Mucosa of rectum (tissue), 2 donors: Measurements from ENCODE around the gene DLG4.
"Not testable (repeated sequence)": the region's sequence is repeated elsewhere in the genome, so short reads cannot be mapped to it uniquely, and the experiment has no call there.

Experiments
- H3K27ac ChIP-seq, 2 donors: one replicate each; pipeline ENCODE4 v1.7.0; 2013; ENCODE audit warnings: inconsistent platforms in 2 of 2, low read depth in 2 of 2, low read length in 2 of 2
- H3K27me3 ChIP-seq, 2 donors: one replicate each; pipeline ENCODE4 v1.7.0; 2013; ENCODE audit warnings: low read length in 2 of 2; ENCODE audit not compliant: control insufficient read depth in 2 of 2, insufficient read depth in 2 of 2
- H3K36me3 ChIP-seq, 2 donors: one replicate each; pipeline ENCODE4 v1.7.0; 2013; ENCODE audit warnings: low read length in 2 of 2; ENCODE audit not compliant: control insufficient read depth in 2 of 2, insufficient read depth in 2 of 2
- H3K4me1 ChIP-seq, 2 donors: one replicate each; pipeline ENCODE4 v1.7.0; 2013; ENCODE audit warnings: low read length in 2 of 2, mild to moderate bottlenecking in 1 of 2; ENCODE audit not compliant: control insufficient read depth in 2 of 2, insufficient read depth in 2 of 2
- H3K4me3 ChIP-seq, 2 donors: one replicate each; pipeline ENCODE4 v1.7.0; 2013; ENCODE audit warnings: low read length in 2 of 2
- H3K9ac ChIP-seq, 2 donors: one replicate each; pipeline ENCODE4 v1.7.0; 2013; ENCODE audit warnings: low read length in 2 of 2, low read depth in 1 of 2, mild to moderate bottlenecking in 1 of 2
- H3K9me3 ChIP-seq, 2 donors: one replicate each; pipeline ENCODE4 v1.7.0; 2013; ENCODE audit warnings: low read length in 2 of 2; ENCODE audit not compliant: control insufficient read depth in 2 of 2
- donor health status: healthy.
- donor health status: Normal muscosa, but diverticular disease.

DLG4 gene

DNA sequence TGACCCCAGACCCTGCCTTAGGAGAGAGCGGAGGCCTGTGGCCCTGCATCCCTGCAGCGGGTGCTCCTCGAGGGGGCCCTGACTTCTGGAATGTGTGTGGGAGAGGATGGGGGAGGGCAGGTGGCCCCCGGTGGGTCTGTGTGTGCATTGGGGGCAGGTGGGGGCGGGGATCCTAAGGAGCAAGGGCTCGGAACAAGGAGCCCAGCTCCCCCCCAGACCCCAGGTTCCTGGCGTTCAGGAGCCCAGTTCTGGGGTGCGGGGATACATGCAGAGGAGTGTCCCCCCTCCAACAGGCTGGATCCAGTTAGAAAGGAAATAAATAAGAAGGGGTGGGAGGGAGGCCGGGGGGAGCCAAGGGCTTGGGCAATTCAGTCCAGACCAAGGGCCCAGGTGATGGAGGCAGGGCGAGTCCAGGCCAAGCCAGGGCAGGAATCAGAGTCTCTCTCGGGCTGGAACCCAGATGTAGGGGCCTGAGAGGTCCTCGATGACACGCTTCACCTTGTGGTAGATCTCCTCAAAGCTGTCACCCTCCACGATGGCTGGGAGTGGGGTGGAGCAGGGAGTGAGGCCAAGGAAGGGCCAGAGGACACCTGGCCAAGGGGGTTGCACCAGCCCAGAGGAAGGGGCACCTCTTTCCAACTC lies 29.2 kb downstream of the DLG4 start:
- H3K36me3 ChIP-seq = no peaks in the 10 kb centered on the region

DNA sequence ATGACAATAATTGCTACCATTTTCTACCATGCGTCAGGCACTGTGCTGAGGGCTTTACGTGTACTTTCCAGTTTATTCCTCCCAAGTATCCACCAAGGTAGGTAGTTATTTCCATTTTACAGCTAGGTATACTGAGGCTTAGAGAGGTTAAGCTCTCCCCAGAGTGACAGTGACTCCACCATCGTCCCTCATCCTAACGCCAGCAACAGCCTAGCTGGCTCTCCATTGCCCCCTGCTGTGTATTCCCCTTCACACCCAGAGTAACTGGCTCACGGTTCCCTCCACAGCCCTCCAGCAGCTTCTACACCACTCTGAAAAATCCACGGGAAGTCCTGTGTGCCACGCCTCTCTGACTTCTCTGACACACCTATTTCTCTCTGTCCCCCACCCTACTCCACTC lies 33.4 kb downstream of the DLG4 start:
- Histone ChIP-seq H3K27ac (no peak overlapping the region), H3K36me3 (no peaks in the 10 kb centered on the region), H3K9ac (no peak overlapping the region), H3K27me3 (no peaks in the 10 kb centered on the region), H3K9me3 (no peaks in the 10 kb centered on the region), H3K4me1 (peaks cover 0 to 8% of the 10 kb centered on the region in 2 donors), H3K4me3 (no peak overlapping the region)

More for the DNA sequence above, 29.2 kb downstream of the DLG4 start:
- no peaks in the 10 kb centered on the region for H3K4me1 ChIP-seq
- no peak overlapping the region for H3K27ac ChIP-seq
- no peak overlapping the region for H3K9ac ChIP-seq
- H3K4me3 ChIP-seq = no peak overlapping the region
- no peaks in the 10 kb centered on the region for H3K9me3 ChIP-seq
- no peaks in the 10 kb centered on the region for H3K27me3 ChIP-seq

DNA sequence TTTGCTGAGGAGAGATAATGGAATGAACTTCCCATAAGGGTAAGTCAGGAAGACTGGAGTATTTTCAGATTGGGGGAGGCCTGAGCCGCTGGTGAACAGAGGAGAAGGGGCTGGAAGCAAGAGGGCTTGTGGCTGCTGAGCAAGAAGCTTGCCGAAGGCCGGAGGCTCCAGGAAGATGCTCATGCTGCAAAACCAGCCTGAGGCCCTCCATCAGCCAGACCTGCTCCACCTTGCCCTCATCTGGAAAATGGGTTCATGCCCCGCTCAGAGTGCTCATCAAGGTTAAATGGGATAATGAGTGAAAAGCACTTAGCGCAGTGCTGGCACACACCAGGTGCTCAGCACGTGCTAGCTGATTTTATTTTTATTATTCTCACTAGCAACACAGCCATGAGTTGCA lies 35.0 kb downstream of the DLG4 start:
- no peak overlapping the region for H3K9ac ChIP-seq
- no peaks in the 10 kb centered on the region for H3K9me3 ChIP-seq
- peaks cover 0 to 8% of the 10 kb centered on the region in 2 donors for H3K4me1 ChIP-seq
- no peak overlapping the region for H3K4me3 ChIP-seq
- no peaks in the 10 kb centered on the region for H3K27me3 ChIP-seq
- H3K36me3 ChIP-seq = no peaks in the 10 kb centered on the region
- H3K27ac ChIP-seq = no peak overlapping the region

DNA sequence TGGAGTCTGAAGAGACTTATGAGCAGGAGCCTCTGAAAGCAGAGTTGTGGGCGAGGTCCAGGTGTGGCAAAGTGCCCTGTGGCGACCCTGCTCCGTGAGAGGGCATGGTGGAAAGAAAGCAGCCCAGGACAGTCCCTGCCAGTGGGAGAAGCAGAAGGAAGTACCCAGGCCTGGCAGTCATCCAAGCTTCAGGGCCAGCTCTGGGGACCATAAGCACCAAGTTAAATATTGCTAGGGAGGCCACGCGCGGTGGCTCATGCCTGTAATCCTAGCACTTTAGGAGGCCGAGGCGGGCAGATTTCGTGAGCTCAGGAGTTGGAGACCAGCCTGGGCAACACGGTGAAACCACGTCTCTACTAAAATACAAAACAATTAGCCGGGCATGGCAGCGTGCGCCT lies 35.5 kb downstream of the DLG4 start:
- Histone ChIP-seq H3K27ac (no peak overlapping the region), H3K9me3 (no peaks in the 10 kb centered on the region), H3K27me3 (no peaks in the 10 kb centered on the region), H3K9ac (peak overlapping the region in 1 of 2 donors; percentile 26), H3K4me3 (no peak overlapping the region), H3K36me3 (no peaks in the 10 kb centered on the region), H3K4me1 (peaks cover 0 to 8% of the 10 kb centered on the region in 2 donors)

DNA sequence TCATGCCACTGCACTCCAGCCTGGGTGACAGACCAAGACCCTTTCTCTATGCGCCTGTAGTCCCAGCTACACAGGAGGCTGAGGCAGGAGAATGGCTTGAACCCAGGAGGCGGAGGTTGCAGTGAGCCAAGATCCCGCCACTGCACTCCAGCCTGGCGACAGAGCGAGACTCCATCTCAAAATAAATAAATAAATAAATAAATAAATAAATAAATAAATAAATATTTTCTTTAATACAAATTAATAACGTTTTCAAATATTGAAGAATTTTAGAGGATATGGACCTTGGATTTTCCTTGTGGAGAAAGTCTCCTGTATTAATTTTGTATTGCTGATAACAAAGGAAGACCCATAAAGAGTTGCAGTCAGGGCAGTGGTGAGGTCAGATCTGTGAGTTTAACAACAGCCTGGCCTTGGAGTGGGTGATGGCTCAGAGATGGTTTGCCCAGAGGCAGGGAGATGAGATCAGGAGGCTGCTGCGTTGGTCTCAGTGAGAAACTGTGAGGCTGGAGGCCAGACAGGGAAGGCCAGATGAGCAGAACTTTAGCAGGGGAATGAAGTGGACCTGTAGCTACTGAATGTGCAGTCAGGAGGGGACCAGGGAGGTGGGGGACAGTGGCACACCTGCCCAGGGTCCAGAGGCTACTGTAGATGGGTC lies 36.1 kb downstream of the DLG4 start:
- Histone ChIP-seq H3K4me3 (no peak overlapping the region), H3K4me1 (peaks cover 0 to 8% of the 10 kb centered on the region in 2 donors), H3K27ac (no peak overlapping the region), H3K27me3 (no peaks in the 10 kb centered on the region), H3K36me3 (no peaks in the 10 kb centered on the region), H3K9ac (peak overlapping the region in 1 of 2 donors; percentile 26), H3K9me3 (no peaks in the 10 kb centered on the region)

DNA sequence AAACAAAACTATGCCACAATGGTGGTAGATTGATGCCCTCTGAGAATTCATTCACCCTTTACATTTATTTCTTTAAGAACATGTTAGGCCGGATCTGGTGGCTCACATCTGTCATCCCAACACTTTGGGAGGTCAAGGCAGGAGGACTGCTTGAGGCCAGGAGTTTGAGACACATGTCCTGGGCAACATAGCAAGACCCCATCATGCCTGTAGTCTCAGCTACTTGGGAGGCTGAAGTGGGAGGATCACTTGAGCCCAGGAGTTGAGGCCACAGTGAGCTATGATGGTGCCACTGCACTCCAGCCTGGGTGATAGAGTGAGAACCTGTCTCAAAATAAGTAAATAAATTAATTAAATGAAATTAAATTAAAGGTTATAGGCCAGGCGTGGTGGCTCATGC lies 37.5 kb downstream of the DLG4 start:
- H3K27ac ChIP-seq, H3K9me3 ChIP-seq, H3K4me3 ChIP-seq, H3K36me3 ChIP-seq, H3K9ac ChIP-seq: not testable (repeated sequence)
- Histone ChIP-seq H3K27me3 (peaks cover 8 to 10% of the 10 kb centered on the region in 2 donors), H3K4me1 (peaks cover 7 to 18% of the 10 kb centered on the region in 2 donors)

DNA sequence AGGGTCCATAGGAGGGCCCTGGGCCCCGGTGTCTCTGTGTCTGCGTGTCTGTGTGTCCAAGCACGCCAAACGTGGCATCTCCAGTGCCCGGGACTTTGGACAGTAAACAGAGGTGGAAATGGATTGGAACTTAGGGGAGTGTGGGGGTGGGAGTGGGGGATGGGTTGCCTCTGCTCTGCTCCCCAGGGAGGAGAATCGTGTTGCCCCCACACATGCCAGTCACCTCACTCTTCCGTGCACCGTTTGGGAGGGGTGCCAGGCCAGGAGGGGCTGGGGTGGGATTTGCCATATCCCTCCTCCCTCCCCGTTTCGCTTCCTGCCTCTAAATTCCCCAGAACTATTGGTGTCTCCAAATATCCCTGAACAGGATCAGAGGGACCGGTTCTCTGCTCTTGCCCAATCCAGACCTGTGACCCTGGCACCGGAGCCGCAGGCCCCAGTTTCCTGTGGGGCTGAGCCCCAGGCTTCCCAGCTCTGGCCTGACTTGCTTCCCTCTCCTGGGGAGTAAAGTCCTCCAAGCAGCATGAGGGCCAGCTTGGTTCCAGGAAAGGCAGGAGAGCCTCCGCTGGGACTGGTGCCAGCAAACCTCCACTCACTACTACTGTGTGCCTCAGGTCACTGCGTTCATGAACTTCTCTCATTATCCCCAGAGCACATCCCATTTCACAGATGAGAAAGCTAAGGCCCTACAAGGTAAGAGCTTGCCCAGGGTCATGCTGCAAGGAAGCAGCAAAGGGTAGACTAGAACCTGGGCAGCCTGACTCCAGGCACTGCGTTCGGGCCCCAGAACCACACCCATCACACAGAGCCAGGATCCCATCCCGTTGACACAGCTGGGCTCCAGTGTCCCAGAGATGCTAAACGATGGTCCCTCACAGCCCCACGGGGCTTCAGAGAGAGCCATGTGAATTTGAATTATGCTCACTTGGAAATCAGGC lies 40.0 kb downstream of the DLG4 start, which contains the start of gene ASGR1:
TSS of gene ASGR1 (minus strand) at position 54 of the 938 bp plus-strand sequence. CDS start 807 bp downstream, outside the sequence.
- Histone ChIP-seq H3K36me3 (no peaks in the 10 kb centered on the region), H3K9me3 (no peaks in the 10 kb centered on the region), H3K27me3 (peaks cover 18 to 25% of the 10 kb centered on the region in 2 donors), H3K27ac (no peak within 1 kb of the TSS), H3K4me1 (peaks cover 7 to 20% of the 10 kb centered on the region in 2 donors), H3K9ac (no peak within 1 kb of the TSS), H3K4me3 (no peak within 1 kb of the TSS)

DNA sequence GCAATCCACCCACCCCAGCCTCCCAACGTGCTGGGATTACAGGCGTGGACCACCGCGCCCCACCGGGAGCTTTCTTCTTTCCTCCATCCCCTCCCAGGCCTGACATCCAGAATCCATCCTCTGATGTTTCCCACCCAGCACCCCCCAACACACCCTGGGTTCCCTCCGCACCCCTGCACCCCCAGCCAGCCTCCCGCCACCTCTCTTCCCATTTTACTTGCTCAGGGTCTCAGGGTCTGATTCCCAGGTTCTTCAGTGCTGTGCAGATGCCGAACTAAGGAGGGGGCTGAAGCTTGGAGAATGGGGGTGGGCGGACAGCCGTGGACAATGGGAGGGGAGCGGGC lies 40.7 kb downstream of the DLG4 start:
- no peak overlapping the region for H3K9ac ChIP-seq
- H3K27me3 ChIP-seq = peaks cover 18 to 25% of the 10 kb centered on the region in 2 donors
- no peak overlapping the region for H3K4me3 ChIP-seq
- no peak overlapping the region for H3K27ac ChIP-seq
- no peaks in the 10 kb centered on the region for H3K9me3 ChIP-seq
- H3K4me1 ChIP-seq = peaks cover 12 to 19% of the 10 kb centered on the region in 2 donors
- no peaks in the 10 kb centered on the region for H3K36me3 ChIP-seq

DNA sequence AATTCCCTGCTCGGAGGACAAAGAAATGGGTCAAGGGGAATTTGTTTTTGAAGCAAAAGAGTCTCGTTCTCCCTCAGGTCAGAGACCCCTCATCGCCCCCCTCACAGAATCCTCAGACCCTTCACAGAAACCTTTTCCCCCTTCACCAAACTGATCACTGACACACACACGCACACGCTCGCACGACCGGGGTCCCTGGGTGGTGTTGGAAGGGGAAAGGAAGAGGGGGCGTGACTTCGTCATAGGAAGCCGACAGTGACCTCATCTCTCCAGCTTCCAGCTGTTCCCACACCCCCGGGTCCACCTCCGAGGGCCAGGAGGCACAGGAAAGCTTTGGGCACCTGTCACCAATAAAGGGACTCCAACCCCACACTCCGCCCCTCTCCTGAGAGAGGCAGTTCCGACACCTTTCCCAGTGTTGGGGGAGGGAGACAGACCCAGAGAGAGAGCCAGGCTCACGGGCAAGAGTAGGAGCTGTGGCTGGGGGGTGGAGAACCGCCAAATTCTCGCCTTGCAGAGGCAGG lies 41.6 kb downstream of the DLG4 start:
- Histone ChIP-seq H3K4me3 (peak overlapping the region; percentile 32 to 67), H3K9me3 (no peaks in the 10 kb centered on the region), H3K4me1 (peaks cover 12 to 16% of the 10 kb centered on the region in 2 donors), H3K27me3 (peaks cover 18 to 25% of the 10 kb centered on the region in 2 donors), H3K27ac (no peak overlapping the region), H3K9ac (peak overlapping the region; percentile 23 to 41), H3K36me3 (no peaks in the 10 kb centered on the region)
